ENCODE data around the gene HS3ST1. TPM values are rescaled to one million over a fixed set of nuclear protein-coding genes. Genes with fewer than 3 reads are reported as not detected.

The HS3ST1 gene
- total RNA-seq, 1 donor from 2014 or later = 8.1 TPM

GRCh38 chr4:11420327-11420726 is 8.4 kb downstream of the HS3ST1 start:
- no peak overlapping the region for H3K4me3 ChIP-seq
- H3K9me3 ChIP-seq = no peaks in the 10 kb centered on the region
- TF ChIP-seq, protein P1, sequence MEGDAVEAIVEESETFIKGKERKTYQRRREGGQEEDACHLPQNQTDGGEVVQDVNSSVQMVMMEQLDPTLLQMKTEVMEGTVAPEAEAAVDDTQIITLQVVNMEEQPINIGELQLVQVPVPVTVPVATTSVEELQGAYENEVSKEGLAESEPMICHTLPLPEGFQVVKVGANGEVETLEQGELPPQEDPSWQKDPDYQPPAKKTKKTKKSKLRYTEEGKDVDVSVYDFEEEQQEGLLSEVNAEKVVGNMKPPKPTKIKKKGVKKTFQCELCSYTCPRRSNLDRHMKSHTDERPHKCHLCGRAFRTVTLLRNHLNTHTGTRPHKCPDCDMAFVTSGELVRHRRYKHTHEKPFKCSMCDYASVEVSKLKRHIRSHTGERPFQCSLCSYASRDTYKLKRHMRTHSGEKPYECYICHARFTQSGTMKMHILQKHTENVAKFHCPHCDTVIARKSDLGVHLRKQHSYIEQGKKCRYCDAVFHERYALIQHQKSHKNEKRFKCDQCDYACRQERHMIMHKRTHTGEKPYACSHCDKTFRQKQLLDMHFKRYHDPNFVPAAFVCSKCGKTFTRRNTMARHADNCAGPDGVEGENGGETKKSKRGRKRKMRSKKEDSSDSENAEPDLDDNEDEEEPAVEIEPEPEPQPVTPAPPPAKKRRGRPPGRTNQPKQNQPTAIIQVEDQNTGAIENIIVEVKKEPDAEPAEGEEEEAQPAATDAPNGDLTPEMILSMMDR (IDR thresholded peaks at IDR 0.05) = no peak
- TF ChIP-seq POLR2AphosphoS5 (IDR thresholded peaks at IDR 0.05; ENCODE audit: insufficient read depth in 1 of 2, low read depth in 1 of 2) (no peak), POLR2A (IDR thresholded peaks at IDR 0.05) (no peak)
- no peaks in the 10 kb centered on the region for H3K27me3 ChIP-seq
- H3K36me3 ChIP-seq = no peaks in the 10 kb centered on the region
- intact Hi-C loops (cut with DNase I) = no loop called here
- H3K4me1 ChIP-seq = no peaks in the 10 kb centered on the region
- no peak for DNase-seq (ENCODE audit: extremely low spot score in 2 of 2)
- no peak overlapping the region for H3K27ac ChIP-seq

GRCh38 chr4:11418610-11419009 is 10.1 kb downstream of the HS3ST1 start:
- Histone ChIP-seq H3K36me3 (no peaks in the 10 kb centered on the region), H3K9me3 (no peaks in the 10 kb centered on the region), H3K4me3 (no peak overlapping the region), H3K27ac (no peak overlapping the region), H3K4me1 (no peaks in the 10 kb centered on the region), H3K27me3 (no peaks in the 10 kb centered on the region)
- no peak for DNase-seq (ENCODE audit: extremely low spot score in 2 of 2)
- no peak for TF ChIP-seq POLR2A (IDR thresholded peaks at IDR 0.05)
- intact Hi-C loops (cut with DNase I) = no loop called here

DNA sequence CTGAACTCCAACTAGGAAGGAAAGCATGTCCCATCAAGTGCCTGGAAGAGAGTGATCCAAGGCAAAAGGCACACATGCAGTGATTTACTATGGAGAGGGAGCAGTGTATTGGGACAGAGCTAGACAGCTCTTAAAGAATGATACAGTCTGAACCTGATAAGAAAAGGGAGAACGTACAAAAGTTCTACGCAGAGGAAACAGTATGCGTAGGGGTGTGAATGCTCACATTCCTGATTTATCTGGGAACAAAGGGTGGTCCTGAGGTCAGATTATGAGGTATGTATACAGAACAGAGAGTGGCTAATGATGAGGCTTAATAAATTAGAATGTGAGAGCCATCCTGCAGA is 12.0 kb downstream of the HS3ST1 start:
- H3K4me3 ChIP-seq = no peak overlapping the region
- H3K36me3 ChIP-seq = no peaks in the 10 kb centered on the region
- H3K4me1 ChIP-seq = no peaks in the 10 kb centered on the region
- no peak for DNase-seq (ENCODE audit: extremely low spot score in 2 of 2)
- intact Hi-C loops (cut with DNase I) = no loop called here
- H3K27me3 ChIP-seq = no peaks in the 10 kb centered on the region
- no peaks in the 10 kb centered on the region for H3K9me3 ChIP-seq
- no peak overlapping the region for H3K27ac ChIP-seq
- TF ChIP-seq, protein P1 (IDR thresholded peaks at IDR 0.05) = no peak
- TF ChIP-seq POLR2A (IDR thresholded peaks at IDR 0.05) (no peak), POLR2AphosphoS5 (IDR thresholded peaks at IDR 0.05; ENCODE audit: insufficient read depth in 1 of 2, low read depth in 1 of 2) (no peak)

- Histone ChIP-seq H3K27me3 (no peaks in the 10 kb centered on the region), H3K4me1 (no peaks in the 10 kb centered on the region), H3K27ac (no peak overlapping the region), H3K4me3 (no peak overlapping the region), H3K36me3 (no peaks in the 10 kb centered on the region), H3K9me3 (no peaks in the 10 kb centered on the region)
- intact Hi-C loops (cut with DNase I) = no loop called here
- TF ChIP-seq POLR2A (IDR thresholded peaks at IDR 0.05) (no peak), POLR2AphosphoS5 (IDR thresholded peaks at IDR 0.05; ENCODE audit: insufficient read depth in 1 of 2, low read depth in 1 of 2) (no peak)
- TF ChIP-seq, protein P1 (IDR thresholded peaks at IDR 0.05) = no peak
- no peak for DNase-seq (ENCODE audit: extremely low spot score in 2 of 2)
These were observed 12.5 kb downstream of the HS3ST1 start for GRCh38 chr4:11416071-11416766.

- H3K27ac ChIP-seq = no peak overlapping the region
- H3K36me3 ChIP-seq = no peaks in the 10 kb centered on the region
- H3K27me3 ChIP-seq = no peaks in the 10 kb centered on the region
- H3K4me3 ChIP-seq = no peak overlapping the region
- no peak for DNase-seq (ENCODE audit: extremely low spot score in 2 of 2)
- H3K4me1 ChIP-seq = no peaks in the 10 kb centered on the region
- no peaks in the 10 kb centered on the region for H3K9me3 ChIP-seq
- TF ChIP-seq, protein P1 (IDR thresholded peaks at IDR 0.05) = no peak
- TF ChIP-seq POLR2AphosphoS5 (IDR thresholded peaks at IDR 0.05; ENCODE audit: insufficient read depth in 1 of 2, low read depth in 1 of 2) = no peak
- TF ChIP-seq POLR2A (IDR thresholded peaks at IDR 0.05) = no peak
- intact Hi-C loops (cut with DNase I) = no loop called here
These were observed 13.2 kb downstream of the HS3ST1 start for GRCh38 chr4:11415409-11416070.

All from vagina (tissue), 2 donors.